ENCODE results near the gene MUTYH.
A peak's percentile ranks its signal among the peaks of the same experiment; 100 is the strongest.

Gene MUTYH

GRCh38 chr1:45302505-45303150, 37.6 kb downstream of the MUTYH start:
- H3K27me3 ChIP-seq (replicated peaks) = no peaks in the 10 kb centered on the region
- DNase-seq = no peak
- H3K36me3 ChIP-seq (replicated peaks) = no peaks in the 10 kb centered on the region
- peak overlapping the region; percentile 67 for H3K27ac ChIP-seq
- in situ Hi-C loops (cut with HindIII; ENCODE audit: low pct_ligation_motif_present, low sequenced_read_pairs) = loop anchor here (25.0 kb wide), 1 partner anchor 290 kb away; the partner anchor contains the start of genes HECTD3 and UROD
- TF ChIP-seq CTCF (IDR thresholded peaks at IDR 0.05; ENCODE audit: low read depth, low read length, missing control alignments) = no peak
- peak overlapping the region; percentile 56 for H3K4me3 ChIP-seq (ENCODE audit: low read depth, low read length)

- in situ Hi-C loops (cut with HindIII; ENCODE audit: low pct_ligation_motif_present, low sequenced_read_pairs) = loop anchor here (25.0 kb wide), 1 partner anchor 288 kb away; the partner anchor contains the start of genes HECTD3 and UROD
- no peaks in the 10 kb centered on the region for H3K36me3 ChIP-seq (replicated peaks)
- DNase-seq = no peak
- H3K4me3 ChIP-seq (ENCODE audit: low read depth, low read length) = no peak overlapping the region
- no peak for TF ChIP-seq CTCF (IDR thresholded peaks at IDR 0.05; ENCODE audit: low read depth, low read length, missing control alignments)
- H3K27ac ChIP-seq = no peak overlapping the region
- no peaks in the 10 kb centered on the region for H3K27me3 ChIP-seq (replicated peaks)
Observed at GRCh38 chr1:45300669-45300997, 39.6 kb downstream of the MUTYH start.

GRCh38 chr1:45299981-45300668, 40.1 kb downstream of the MUTYH start:
- peak; percentile 71 for DNase-seq
- Histone ChIP-seq H3K27me3 (replicated peaks) (no peaks in the 10 kb centered on the region), H3K4me3 (ENCODE audit: low read depth, low read length) (no peak overlapping the region), H3K36me3 (replicated peaks) (no peaks in the 10 kb centered on the region), H3K27ac (no peak overlapping the region)
- peak; percentile 81 for TF ChIP-seq CTCF (IDR thresholded peaks at IDR 0.05; ENCODE audit: low read depth, low read length, missing control alignments)
- in situ Hi-C loops (cut with HindIII; ENCODE audit: low pct_ligation_motif_present, low sequenced_read_pairs) = loop anchor here (25.0 kb wide), 1 partner anchor 288 kb away; the partner anchor contains the start of genes HECTD3 and UROD

GRCh38 chr1:45299296-45299695, 40.9 kb downstream of the MUTYH start:
- in situ Hi-C loops (cut with HindIII; ENCODE audit: low pct_ligation_motif_present, low sequenced_read_pairs) = no loop called here
- Histone ChIP-seq H3K4me3 (ENCODE audit: low read depth, low read length) (no peak overlapping the region), H3K27me3 (replicated peaks) (no peaks in the 10 kb centered on the region), H3K36me3 (replicated peaks) (no peaks in the 10 kb centered on the region), H3K27ac (no peak overlapping the region)
- no peak for TF ChIP-seq CTCF (IDR thresholded peaks at IDR 0.05; ENCODE audit: low read depth, low read length, missing control alignments)
- DNase-seq = no peak

- in situ Hi-C loops (cut with HindIII; ENCODE audit: low pct_ligation_motif_present, low sequenced_read_pairs) = no loop called here
- Histone ChIP-seq H3K36me3 (replicated peaks) (no peaks in the 10 kb centered on the region), H3K4me3 (ENCODE audit: low read depth, low read length) (no peak overlapping the region), H3K27ac (no peak overlapping the region), H3K27me3 (replicated peaks) (no peaks in the 10 kb centered on the region)
- no peak for TF ChIP-seq CTCF (IDR thresholded peaks at IDR 0.05; ENCODE audit: low read depth, low read length, missing control alignments)
- no peak for DNase-seq
Observed at GRCh38 chr1:45297666-45298356, 42.4 kb downstream of the MUTYH start.
